ENCODE data around the gene SNX15.

The SNX15 gene

DNA sequence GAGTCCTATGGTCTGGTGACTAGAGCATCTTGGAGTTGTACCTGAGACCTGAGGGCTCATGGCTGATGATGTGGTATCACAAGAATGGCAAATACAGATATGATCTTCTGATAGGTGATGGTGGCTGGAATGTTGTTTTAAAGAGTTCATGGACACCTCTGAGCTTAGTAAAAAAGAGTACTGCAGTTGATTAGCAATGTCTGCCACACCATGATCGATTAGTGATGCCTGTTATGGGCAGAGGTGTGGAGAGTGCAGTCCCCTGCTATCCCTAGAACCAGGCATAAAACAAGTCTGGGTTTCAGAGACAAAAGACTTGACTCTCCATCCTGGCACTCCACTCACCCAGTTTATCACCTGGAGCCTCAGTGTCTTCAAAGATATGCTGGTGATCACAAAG, 29.1 kb upstream of the SNX15 start:
- Histone ChIP-seq H3K27me3 (ENCODE audit: insufficient read depth, low read depth) (peaks cover 12% of the 10 kb centered on the region; the same call in 1 of the 2 replicates), H3K36me3 (ENCODE audit: insufficient read depth) (no peaks in the 10 kb centered on the region), H3K4me2 (no peak overlapping the region), H3K9ac (no peak overlapping the region), H3K79me2 (ENCODE audit: insufficient read depth, low read depth) (no peaks in the 10 kb centered on the region), H3K27ac (no peak overlapping the region), H4K20me1 (ENCODE audit: insufficient read depth) (no peaks in the 10 kb centered on the region), H3K4me1 (ENCODE audit: low read depth, poor library complexity, severe bottlenecking) (no peaks in the 10 kb centered on the region), H2AFZ (ENCODE audit: low read depth) (no peak overlapping the region), H3K4me3 (IDR thresholded peaks at IDR 0.05; ENCODE audit: insufficient read depth, low read depth, low read length) (no peak overlapping the region)
- TF ChIP-seq, protein P1, sequence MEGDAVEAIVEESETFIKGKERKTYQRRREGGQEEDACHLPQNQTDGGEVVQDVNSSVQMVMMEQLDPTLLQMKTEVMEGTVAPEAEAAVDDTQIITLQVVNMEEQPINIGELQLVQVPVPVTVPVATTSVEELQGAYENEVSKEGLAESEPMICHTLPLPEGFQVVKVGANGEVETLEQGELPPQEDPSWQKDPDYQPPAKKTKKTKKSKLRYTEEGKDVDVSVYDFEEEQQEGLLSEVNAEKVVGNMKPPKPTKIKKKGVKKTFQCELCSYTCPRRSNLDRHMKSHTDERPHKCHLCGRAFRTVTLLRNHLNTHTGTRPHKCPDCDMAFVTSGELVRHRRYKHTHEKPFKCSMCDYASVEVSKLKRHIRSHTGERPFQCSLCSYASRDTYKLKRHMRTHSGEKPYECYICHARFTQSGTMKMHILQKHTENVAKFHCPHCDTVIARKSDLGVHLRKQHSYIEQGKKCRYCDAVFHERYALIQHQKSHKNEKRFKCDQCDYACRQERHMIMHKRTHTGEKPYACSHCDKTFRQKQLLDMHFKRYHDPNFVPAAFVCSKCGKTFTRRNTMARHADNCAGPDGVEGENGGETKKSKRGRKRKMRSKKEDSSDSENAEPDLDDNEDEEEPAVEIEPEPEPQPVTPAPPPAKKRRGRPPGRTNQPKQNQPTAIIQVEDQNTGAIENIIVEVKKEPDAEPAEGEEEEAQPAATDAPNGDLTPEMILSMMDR (conservative IDR thresholded peaks at IDR 0.05; ENCODE audit: low read depth, low read length): no peak

DNA sequence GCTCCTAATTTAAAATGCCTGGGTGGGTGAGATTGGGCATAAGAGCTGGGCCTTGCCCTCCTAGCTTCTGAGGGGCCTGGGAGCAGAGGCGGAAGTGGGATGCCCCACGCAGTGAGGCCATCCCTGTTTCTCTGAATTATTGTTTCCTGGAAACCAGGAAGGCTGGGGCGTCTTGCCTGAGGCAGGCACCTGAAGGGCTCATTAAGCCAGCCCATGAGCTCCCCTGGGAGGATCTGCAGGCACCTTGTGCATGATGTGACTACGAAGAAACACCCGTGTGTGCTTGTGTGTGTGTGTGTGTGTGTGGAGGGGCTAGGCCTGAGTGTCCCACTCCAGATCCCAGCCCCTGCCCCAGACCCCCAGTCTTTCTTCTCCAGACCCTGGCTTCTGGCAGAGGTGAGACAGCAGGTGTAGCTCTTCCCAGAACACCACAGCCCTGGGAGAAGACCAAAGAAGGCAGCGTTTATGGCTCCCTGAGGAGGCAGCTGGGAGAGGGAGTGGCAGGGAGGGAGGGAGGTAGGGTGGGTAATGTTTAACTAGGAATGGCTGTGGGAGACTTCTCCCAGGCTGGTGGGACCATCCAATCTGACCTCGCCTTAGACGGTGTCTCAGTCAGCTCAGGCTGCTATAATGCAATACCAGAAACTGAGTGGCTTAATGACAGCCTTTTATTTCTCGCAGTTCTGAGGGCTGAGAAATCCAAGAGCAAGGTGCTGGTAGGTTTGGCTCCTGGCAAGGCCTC, 28.4 kb upstream of the SNX15 start:
- no peak overlapping the region for H3K4me2 ChIP-seq
- no peak overlapping the region for H2AFZ ChIP-seq (ENCODE audit: low read depth)
- no peak overlapping the region for H3K9ac ChIP-seq
- no peaks in the 10 kb centered on the region for H4K20me1 ChIP-seq (ENCODE audit: insufficient read depth)
- TF ChIP-seq, protein P1 (conservative IDR thresholded peaks at IDR 0.05; ENCODE audit: low read depth, low read length): no peak
- H3K36me3 ChIP-seq (ENCODE audit: insufficient read depth): no peaks in the 10 kb centered on the region
- H3K4me1 ChIP-seq (ENCODE audit: low read depth, poor library complexity, severe bottlenecking): no peaks in the 10 kb centered on the region
- H3K79me2 ChIP-seq (ENCODE audit: insufficient read depth, low read depth): no peaks in the 10 kb centered on the region
- no peak overlapping the region for H3K4me3 ChIP-seq (IDR thresholded peaks at IDR 0.05; ENCODE audit: insufficient read depth, low read depth, low read length)
- peaks cover 12% of the 10 kb centered on the region; the same call in 1 of the 2 replicates for H3K27me3 ChIP-seq (ENCODE audit: insufficient read depth, low read depth)
- no peak overlapping the region for H3K27ac ChIP-seq

DNA sequence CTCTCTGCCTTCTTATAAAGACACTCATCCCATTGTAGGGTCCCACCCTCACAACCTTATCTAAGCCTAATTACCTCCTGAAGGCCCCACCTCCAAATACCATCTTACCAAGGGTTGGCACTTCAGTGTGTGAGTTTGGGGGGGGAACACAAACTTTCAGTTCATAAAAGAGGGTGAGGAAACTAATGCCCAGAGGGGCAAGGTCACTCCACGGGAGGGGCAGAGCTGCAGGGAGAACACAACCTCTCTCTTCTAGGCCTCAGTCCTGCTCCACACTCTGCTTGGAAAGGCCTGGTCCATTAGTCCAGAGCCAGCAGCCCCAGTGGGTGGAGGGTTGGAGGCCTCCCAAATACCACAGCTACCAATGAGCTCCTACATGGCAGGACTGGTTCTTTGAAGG, 27.8 kb upstream of the SNX15 start:
- H3K4me2 ChIP-seq: no peak overlapping the region
- TF ChIP-seq, protein P1 (conservative IDR thresholded peaks at IDR 0.05; ENCODE audit: low read depth, low read length): no peak

DNA sequence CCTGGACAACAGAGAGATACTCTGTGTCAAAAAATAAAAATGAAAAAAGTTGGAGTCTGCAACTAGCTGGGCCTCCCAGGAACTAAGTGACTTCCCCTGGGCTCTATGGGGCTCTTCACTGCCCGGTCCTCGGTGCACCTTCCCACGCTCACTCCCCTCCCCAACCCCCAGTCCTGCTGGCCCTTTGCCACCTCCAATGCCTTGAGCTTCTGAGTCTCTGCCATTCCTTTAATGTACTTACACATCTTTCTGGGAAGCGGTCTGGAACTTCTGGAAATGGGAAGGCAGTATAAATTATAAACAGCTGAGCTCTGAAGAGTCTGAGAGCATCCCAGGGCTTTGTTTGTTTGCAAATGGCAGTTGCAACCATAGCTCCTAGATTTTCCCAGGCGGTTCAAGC, 24.5 kb upstream of the SNX15 start:
- peaks cover 3% of the 10 kb centered on the region; the same call in 1 of the 2 replicates for H3K27me3 ChIP-seq (ENCODE audit: insufficient read depth, low read depth)
- no peak overlapping the region for H3K4me2 ChIP-seq
- H3K9ac ChIP-seq: no peak overlapping the region
- H3K27ac ChIP-seq: no peak overlapping the region
- H3K36me3 ChIP-seq (ENCODE audit: insufficient read depth): no peaks in the 10 kb centered on the region
- no peak overlapping the region for H3K4me3 ChIP-seq (IDR thresholded peaks at IDR 0.05; ENCODE audit: insufficient read depth, low read depth, low read length)
- no peaks in the 10 kb centered on the region for H4K20me1 ChIP-seq (ENCODE audit: insufficient read depth)
- H2AFZ ChIP-seq (ENCODE audit: low read depth): no peak overlapping the region
- no peaks in the 10 kb centered on the region for H3K4me1 ChIP-seq (ENCODE audit: low read depth, poor library complexity, severe bottlenecking)
- H3K79me2 ChIP-seq (ENCODE audit: insufficient read depth, low read depth): no peaks in the 10 kb centered on the region
- TF ChIP-seq, protein P1 (conservative IDR thresholded peaks at IDR 0.05; ENCODE audit: low read depth, low read length): no peak

More for the DNA sequence above, 27.8 kb upstream of the SNX15 start:
- peaks cover 11% of the 10 kb centered on the region; the same call in 1 of the 2 replicates for H3K27me3 ChIP-seq (ENCODE audit: insufficient read depth, low read depth)
- no peak overlapping the region for H2AFZ ChIP-seq (ENCODE audit: low read depth)
- no peaks in the 10 kb centered on the region for H3K4me1 ChIP-seq (ENCODE audit: low read depth, poor library complexity, severe bottlenecking)
- H3K9ac ChIP-seq: no peak overlapping the region
- no peaks in the 10 kb centered on the region for H4K20me1 ChIP-seq (ENCODE audit: insufficient read depth)
- no peaks in the 10 kb centered on the region for H3K79me2 ChIP-seq (ENCODE audit: insufficient read depth, low read depth)
- no peak overlapping the region for H3K27ac ChIP-seq
- no peak overlapping the region for H3K4me3 ChIP-seq (IDR thresholded peaks at IDR 0.05; ENCODE audit: insufficient read depth, low read depth, low read length)
- H3K36me3 ChIP-seq (ENCODE audit: insufficient read depth): no peaks in the 10 kb centered on the region

Measured in KMS-11 (cell line).